ENCODE data around the gene CCNT2.

DNA sequence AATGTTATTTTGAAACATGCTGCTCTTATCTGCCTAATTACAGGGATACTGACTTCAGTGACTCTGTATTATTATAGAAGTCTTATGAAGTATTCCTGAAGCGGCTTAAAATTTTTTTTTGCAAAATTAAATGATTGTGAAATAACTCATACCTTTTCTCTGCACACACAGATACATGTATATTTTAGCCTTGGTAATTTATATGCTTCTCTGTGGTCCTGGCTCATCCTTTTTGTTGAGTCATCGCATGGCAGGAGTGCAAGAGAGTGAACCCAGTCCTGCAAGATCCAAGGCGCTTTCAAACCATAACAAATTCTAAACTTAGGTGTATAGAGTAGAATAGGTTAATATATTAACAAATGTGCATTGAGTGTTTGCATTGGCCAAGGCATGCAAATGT is 8.6 kb downstream of the CCNT2 start:
- TF ChIP-seq, protein P1, sequence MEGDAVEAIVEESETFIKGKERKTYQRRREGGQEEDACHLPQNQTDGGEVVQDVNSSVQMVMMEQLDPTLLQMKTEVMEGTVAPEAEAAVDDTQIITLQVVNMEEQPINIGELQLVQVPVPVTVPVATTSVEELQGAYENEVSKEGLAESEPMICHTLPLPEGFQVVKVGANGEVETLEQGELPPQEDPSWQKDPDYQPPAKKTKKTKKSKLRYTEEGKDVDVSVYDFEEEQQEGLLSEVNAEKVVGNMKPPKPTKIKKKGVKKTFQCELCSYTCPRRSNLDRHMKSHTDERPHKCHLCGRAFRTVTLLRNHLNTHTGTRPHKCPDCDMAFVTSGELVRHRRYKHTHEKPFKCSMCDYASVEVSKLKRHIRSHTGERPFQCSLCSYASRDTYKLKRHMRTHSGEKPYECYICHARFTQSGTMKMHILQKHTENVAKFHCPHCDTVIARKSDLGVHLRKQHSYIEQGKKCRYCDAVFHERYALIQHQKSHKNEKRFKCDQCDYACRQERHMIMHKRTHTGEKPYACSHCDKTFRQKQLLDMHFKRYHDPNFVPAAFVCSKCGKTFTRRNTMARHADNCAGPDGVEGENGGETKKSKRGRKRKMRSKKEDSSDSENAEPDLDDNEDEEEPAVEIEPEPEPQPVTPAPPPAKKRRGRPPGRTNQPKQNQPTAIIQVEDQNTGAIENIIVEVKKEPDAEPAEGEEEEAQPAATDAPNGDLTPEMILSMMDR (IDR thresholded peaks at IDR 0.05): no peak
- no peak for TF ChIP-seq POLR2A (IDR thresholded peaks at IDR 0.05)
- TF ChIP-seq POLR2AphosphoS5 (IDR thresholded peaks at IDR 0.05): no peak
